PC-9 (cell line): ENCODE measurements around the gene NALCN. TPM values are rescaled to one million over a fixed set of nuclear protein-coding genes. Genes with fewer than 3 reads are reported as not detected.

ENCODE experiments used
- BruUV-seq: library from RNA; stranded (reverse); fragments of 400-500 nt; replicated peaks from 2 replicates; lab custom pipeline; 2021; lab: Mats Ljungman, UMichigan
- CTCF ChIA-PET: fragments of 300-600 bp; sonication (Branson Sonifier 250); formaldehyde crosslinking; loops from one replicate; lab custom pipeline; 2022; ENCODE audit warnings: antibody characterized with exemption; lab: Charles Lee
- POLR2A ChIA-PET: fragments of 300-600 bp; sonication (Branson Sonifier 250); formaldehyde crosslinking; loops from one replicate; lab custom pipeline; 2022; ENCODE audit warnings: antibody characterized with exemption; ENCODE audit not compliant: unreplicated experiment; lab: Charles Lee
- DNase-seq, 2 experiments: peaks; one replicate each; pipeline versions ENCODE4 v3.0.0 to v3.0.0-alpha.2; 2015 to 2022; ENCODE audit warnings: mixed read lengths in 1 of 2
- H2AFZ ChIP-seq: fragments of 200-600 bp; sonication (generic); 2 replicates; pipeline ENCODE4 v1.8.1; 2017; ENCODE audit warnings: antibody characterized with exemption
- H3F3A ChIP-seq: fragments of 200-600 bp; sonication (generic); 2 replicates; pipeline ENCODE4 v1.8.1; 2017; ENCODE audit warnings: antibody characterized with exemption, mild to moderate bottlenecking, low read depth; ENCODE audit not compliant: insufficient read depth
- H3K27ac ChIP-seq: fragments of 200-600 bp; sonication (generic); 2 replicates; pipeline ENCODE4 v1.6.1; 2016; ENCODE audit warnings: mixed run types
- H3K27me3 ChIP-seq: fragments of 200-600 bp; sonication (generic); 2 replicates; pipeline ENCODE4 v1.6.1; 2016; ENCODE audit warnings: low read depth, mixed run types; ENCODE audit not compliant: insufficient read depth
- H3K36me3 ChIP-seq: fragments of 200-600 bp; sonication (generic); 2 replicates; pipeline ENCODE4 v1.6.1; 2016; ENCODE audit warnings: low read depth, mixed run types
- H3K4me1 ChIP-seq: fragments of 200-600 bp; sonication (generic); replicated peaks from 2 replicates; pipeline ENCODE4 v1.6.1; 2016; ENCODE audit warnings: mixed run types; ENCODE audit not compliant: insufficient read depth
- H3K4me2 ChIP-seq: fragments of 200-600 bp; sonication (generic); 2 replicates; pipeline ENCODE4 v1.6.1; 2017; ENCODE audit warnings: mixed run types
- H3K4me3 ChIP-seq: fragments of 200-600 bp; sonication (generic); 2 replicates; pipeline ENCODE4 v1.6.1; 2016; ENCODE audit warnings: mixed run types
- H3K79me2 ChIP-seq: fragments of 200-600 bp; sonication (generic); 2 replicates; pipeline ENCODE4 v1.6.1; 2017; ENCODE audit warnings: low read depth, mixed run types
- H3K9me2 ChIP-seq: fragments of 200-600 bp; sonication (generic); 2 replicates; pipeline ENCODE4 v1.8.1; 2017; ENCODE audit warnings: mild to moderate bottlenecking; ENCODE audit not compliant: insufficient read depth
- H3K9me3 ChIP-seq: fragments of 200-600 bp; sonication (generic); 2 replicates; pipeline ENCODE4 v1.8.1; 2016; ENCODE audit warnings: low read depth; ENCODE audit not compliant: insufficient read depth
- H4K20me1 ChIP-seq: fragments of 200-600 bp; sonication (generic); 2 replicates; pipeline ENCODE4 v1.8.1; 2017; ENCODE audit not compliant: insufficient read depth
- CTCF ChIP-seq: fragments of 200-600 bp; sonication (generic); conservative IDR thresholded peaks from 2 replicates; pipeline ENCODE4 v1.6.1; 2017; ENCODE audit warnings: mixed run types, antibody characterized with exemption, mild to moderate bottlenecking, moderate library complexity
- EZH2 ChIP-seq: fragments of 200-600 bp; sonication (generic); IDR thresholded peaks from 2 replicates; pipeline ENCODE4 v1.8.0; 2017; ENCODE audit warnings: antibody characterized with exemption, low read depth
- intact Hi-C: fragments of 100-400 bp; cut with micrococcal nuclease; formaldehyde crosslinking; loops from one replicate; pipeline ENCODE4 v1.10.0; 2022; ENCODE audit not compliant: unreplicated experiment
- total RNA-seq: library from RNA; stranded (reverse); gene quantifications from 2 replicates; pipeline ENCODE4 v1.2.3, GENCODE V29; 2021

The NALCN gene
- total RNA-seq, 1 experiment from 2014 or later, result 7.7 TPM

- no peak for TF ChIP-seq EZH2
- no peak for TF ChIP-seq CTCF
- Histone ChIP-seq H3K4me3 (no peak overlapping the region), H3K27ac (no peak overlapping the region), H3K36me3 (peaks cover 7% of the 10 kb centered on the region; the same call in 1 of the 2 replicates), H3K79me2 (no peaks in the 10 kb centered on the region), H3K9me2 (no peaks in the 10 kb centered on the region), H3K9me3 (no peaks in the 10 kb centered on the region), H3K27me3 (no peaks in the 10 kb centered on the region), H2AFZ (no peak overlapping the region), H3K4me2 (no peak overlapping the region), H3K4me1 (no peaks in the 10 kb centered on the region), H4K20me1 (no peaks in the 10 kb centered on the region), H3F3A (no peaks in the 10 kb centered on the region)
- BruUV-seq, result no TSS peak
- ChIA-PET CTCF (no interaction called here), POLR2A (no interaction called here)
- intact Hi-C loops, result no loop called here
- DNase-seq, result no peak
Observed at GRCh38 chr13:101384929-101385328, 31.4 kb downstream of the NALCN start.

- peaks cover 7% of the 10 kb centered on the region; the same call in 1 of the 2 replicates for H3K36me3 ChIP-seq
- no peaks in the 10 kb centered on the region for H4K20me1 ChIP-seq
- H3K4me2 ChIP-seq, result no peak overlapping the region
- POLR2A ChIA-PET, result no interaction called here
- H3K79me2 ChIP-seq, result no peaks in the 10 kb centered on the region
- no peaks in the 10 kb centered on the region for H3K4me1 ChIP-seq
- TF ChIP-seq EZH2, result no peak
- no peak for TF ChIP-seq CTCF
- no peak for DNase-seq
- H3K27me3 ChIP-seq, result no peaks in the 10 kb centered on the region
- 0 out of 2 replicates have a peak, but pooled peaks cover 3% of the 10 kb centered on the region for H3K9me3 ChIP-seq
- CTCF ChIA-PET, result no interaction called here
- intact Hi-C loops, result no loop called here
- H3F3A ChIP-seq, result no peaks in the 10 kb centered on the region
- no peak overlapping the region for H2AFZ ChIP-seq
- H3K27ac ChIP-seq, result no peak overlapping the region
- no TSS peak for BruUV-seq
- no peak overlapping the region for H3K4me3 ChIP-seq
- no peaks in the 10 kb centered on the region for H3K9me2 ChIP-seq
Observed at GRCh38 chr13:101383595-101383994, 32.7 kb downstream of the NALCN start.

- Histone ChIP-seq H3K27ac (no peak overlapping the region), H3K4me2 (no peak overlapping the region), H3K4me1 (no peaks in the 10 kb centered on the region), H3K79me2 (no peaks in the 10 kb centered on the region), H3K4me3 (no peak overlapping the region), H3K9me3 (0 out of 2 replicates have a peak, but pooled peaks cover 3% of the 10 kb centered on the region), H4K20me1 (no peaks in the 10 kb centered on the region), H3K27me3 (no peaks in the 10 kb centered on the region), H3K36me3 (peaks cover 6% of the 10 kb centered on the region; the same call in 1 of the 2 replicates), H3F3A (no peaks in the 10 kb centered on the region), H3K9me2 (no peaks in the 10 kb centered on the region), H2AFZ (no peak overlapping the region)
- POLR2A ChIA-PET, result no interaction called here
- TF ChIP-seq CTCF, result no peak
- TF ChIP-seq EZH2, result no peak
- CTCF ChIA-PET, result no interaction called here
- DNase-seq, result no peak
- intact Hi-C loops, result no loop called here
- no TSS peak for BruUV-seq
Observed at GRCh38 chr13:101382701-101383100, 33.6 kb downstream of the NALCN start.
